DMS 273 treated with DMSO at 0.1 percent for 48 hours (cell line): ENCODE measurements around the gene KRTAP4-16.
"Not testable (repeated sequence)": the region's sequence is repeated elsewhere in the genome, so short reads cannot be mapped to it uniquely, and the experiment has no call there.

Experiments used
- DNase-seq: peaks from one replicate; lab custom pipeline; 2025; lab: John Stamatoyannopoulos, UW

The KRTAP4-16 gene

GRCh38 chr17:41119696-41120690, 18.0 kb upstream of the KRTAP4-16 start:
- not testable (repeated sequence) for DNase-seq

DNA sequence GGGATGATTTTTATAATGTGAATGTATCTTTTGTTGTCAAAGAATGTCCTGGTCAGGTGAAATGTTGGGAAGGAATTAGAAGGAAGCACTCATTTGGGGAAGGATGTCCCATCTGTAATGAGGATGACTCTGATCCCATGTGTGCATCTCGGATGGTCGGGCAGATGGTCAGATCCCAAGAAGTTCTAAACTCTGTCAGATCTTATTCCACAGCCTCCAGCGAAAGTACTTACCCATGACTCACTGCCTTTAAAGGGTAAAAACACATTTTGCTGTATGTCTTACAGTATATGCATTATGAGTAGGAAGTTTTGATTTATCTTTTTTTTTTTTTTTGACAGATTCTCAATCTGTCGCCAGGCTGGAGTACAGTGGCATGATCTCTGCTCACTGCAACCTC, 16.7 kb upstream of the KRTAP4-16 start:
- no peak for DNase-seq

DNA sequence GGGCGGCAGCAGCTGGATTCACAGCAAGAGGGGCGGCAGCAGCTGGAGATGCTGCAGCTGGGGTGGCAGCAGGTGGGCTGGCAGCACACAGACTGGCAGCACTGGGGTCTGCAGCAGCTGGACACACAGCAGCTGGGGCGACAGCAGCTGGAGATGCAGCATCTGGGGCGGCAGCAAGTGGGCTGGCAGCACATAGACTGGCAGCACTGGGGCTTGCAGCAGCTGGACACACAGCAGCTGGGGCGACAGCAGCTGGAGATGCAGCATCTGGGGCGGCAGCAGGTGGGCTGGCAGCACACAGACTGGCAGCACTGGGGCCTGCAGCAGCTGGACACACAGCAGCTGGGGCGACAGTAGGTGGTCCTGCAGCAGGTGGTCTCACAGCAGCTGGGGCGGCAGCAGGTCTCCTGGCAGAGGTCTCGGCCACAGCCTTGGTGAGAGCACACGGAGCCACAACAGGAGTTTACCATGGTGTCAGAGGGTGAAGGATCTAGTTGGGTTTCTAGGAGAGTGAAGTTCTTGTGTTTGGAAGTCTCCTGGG, 15.9 kb upstream of the KRTAP4-16 start, which contains the start of gene KRTAP4-11:
Gene KRTAP4-11 (minus strand): TSS at position 528 of the 541 bp plus-strand sequence. CDS start 58 bp downstream, at position 470.
- not testable (repeated sequence) for DNase-seq

- DNase-seq: no peak
Measured at GRCh38 chr17:41116297-41116696, 14.3 kb upstream of the KRTAP4-16 start.

- DNase-seq: no peak
Measured at GRCh38 chr17:41111151-41111885, 9.3 kb upstream of the KRTAP4-16 start.

- not testable (repeated sequence) for DNase-seq
Measured at GRCh38 chr17:41108728-41109386, 6.8 kb upstream of the KRTAP4-16 start.

- no peak for DNase-seq
Measured at GRCh38 chr17:41107941-41108450, 6.0 kb upstream of the KRTAP4-16 start.

- DNase-seq: not testable (repeated sequence)
Measured at GRCh38 chr17:41105347-41105746, 3.3 kb upstream of the KRTAP4-16 start, which contains the start of gene KRTAP4-9. Gene KRTAP4-9, plus strand, starts transcription at chr17:41105389. Its CDS starts 0 bp downstream, at chr17:41105389.

GRCh38 chr17:41104386-41105038, 2.5 kb upstream of the KRTAP4-16 start:
- not testable (repeated sequence) for DNase-seq

DNA sequence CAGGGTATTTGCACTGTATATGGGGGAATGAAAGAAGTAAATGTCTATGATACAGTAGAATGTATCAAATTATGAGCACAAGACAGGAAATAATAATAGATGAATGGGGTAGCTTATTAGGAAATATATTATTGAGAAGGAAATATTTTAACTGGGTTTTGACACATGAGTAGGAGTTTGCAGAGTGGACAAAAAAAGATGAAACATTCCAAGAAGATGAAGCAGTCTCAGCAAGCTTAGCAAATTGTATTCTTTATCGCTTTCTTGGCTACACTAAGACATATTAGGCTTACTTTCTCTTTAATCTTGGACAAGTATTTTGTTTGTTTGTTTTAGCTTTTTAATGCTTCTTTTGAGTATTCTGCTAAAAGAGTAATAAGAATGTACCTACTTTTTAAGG, 1.9 kb upstream of the KRTAP4-16 start:
- no peak for DNase-seq

DNA sequence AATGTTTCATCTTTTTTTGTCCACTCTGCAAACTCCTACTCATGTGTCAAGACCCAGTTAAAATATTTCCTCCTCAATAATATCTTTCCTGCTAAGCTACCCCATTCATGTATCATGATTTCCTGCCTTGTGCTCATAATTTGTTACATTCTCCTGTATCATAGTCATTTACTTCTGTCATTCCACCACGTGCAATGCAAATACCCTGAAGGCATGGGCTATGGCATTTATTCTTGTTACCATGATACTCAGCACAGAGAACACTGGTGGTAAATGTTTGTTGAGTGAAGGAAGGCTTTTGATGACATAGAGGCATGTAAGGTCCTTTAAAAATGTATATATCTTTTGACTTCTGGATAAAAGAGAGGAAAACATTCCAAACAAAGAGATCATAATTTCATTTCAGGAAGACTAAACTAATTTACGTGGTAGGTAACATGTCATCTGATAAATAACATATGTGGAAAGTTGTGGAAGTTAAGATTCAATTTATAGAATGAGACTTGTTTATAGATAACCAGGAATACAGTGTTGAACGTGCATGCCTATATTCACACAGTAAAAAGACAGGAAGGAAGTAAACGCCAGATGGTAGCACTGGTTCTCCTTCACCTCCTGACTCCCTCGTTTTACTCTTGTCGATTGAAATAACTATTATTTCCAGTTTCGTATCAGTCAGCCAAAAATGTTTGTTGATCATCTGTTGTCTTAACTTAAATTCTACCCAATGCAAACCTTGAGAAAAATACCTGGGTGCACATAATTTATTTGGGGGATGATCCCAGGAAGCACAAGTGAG, 2.1 kb downstream of the KRTAP4-16 start:
- DNase-seq: not testable (repeated sequence)

DNA sequence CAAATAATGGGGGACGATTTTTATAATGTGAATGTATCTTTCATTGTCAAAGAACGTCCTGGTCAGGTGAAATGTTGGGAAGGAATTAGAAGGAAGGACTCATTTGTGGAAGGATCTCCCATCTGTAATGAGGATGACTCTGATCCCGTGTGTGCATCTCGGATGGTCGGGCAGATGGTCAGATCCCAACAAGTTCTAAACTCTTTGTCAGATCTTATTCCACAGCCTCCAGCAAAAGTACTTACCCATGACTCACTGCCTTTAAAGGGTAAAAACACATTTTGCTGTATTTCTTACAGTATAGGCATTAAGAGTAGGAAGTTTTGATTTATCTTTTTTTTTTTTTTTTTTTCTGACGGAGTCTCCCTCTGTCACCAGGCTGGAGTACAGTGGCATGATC, 3.5 kb downstream of the KRTAP4-16 start:
- no peak for DNase-seq

- DNase-seq: no peak
Measured at GRCh38 chr17:41098042-41098441, 4.0 kb downstream of the KRTAP4-16 start, which contains the start of gene KRTAP4-8. Gene KRTAP4-8, minus strand, starts transcription at chr17:41098142. Its CDS starts 58 bp downstream, at chr17:41098084.

DNA sequence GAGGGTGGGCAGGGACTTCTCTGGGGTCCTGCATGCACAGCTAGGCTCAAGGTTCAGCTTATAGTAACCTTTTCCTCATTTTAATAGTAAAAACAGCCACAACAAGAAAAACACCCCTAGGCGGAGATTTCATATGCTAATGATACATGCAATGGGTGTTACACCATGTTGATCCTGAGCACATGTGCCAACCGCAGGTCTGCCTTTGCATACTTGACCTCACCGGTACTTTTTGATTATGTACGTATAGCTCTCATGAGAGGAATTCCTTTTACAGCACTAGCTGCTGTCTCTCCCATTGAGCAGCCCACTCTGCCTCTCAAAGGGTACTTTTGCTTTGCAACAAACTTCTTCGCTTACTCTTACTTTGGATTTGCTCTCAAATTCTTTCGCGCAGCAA, 6.0 kb downstream of the KRTAP4-16 start:
- DNase-seq: no peak

DNA sequence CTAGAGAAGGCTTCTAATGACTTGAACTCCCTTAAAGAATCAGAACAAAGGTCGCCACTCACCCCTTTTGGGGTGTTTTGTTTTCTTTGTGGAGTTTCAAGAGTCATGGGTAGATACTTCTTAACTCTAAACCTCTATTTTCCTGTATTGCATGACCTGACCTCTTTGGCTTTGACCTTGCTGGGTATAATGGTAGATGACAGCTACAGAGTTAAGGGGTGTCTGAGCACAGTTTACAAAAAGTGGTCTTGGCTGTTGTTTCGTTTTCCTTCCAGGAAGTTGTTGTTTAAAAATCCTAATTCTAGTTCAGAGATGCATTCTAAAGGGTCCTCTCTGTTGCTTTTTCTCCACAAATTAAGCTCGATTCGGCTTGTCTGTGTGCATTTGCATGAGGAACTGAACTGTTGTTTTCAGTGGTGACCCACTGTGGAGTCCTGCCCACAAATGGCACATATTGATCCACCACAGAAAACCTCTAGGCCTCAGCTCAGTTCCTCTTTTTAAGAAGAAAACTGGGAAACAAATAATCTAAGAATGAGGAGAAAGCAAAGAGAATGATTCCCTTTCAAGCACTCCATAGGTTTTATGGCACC, 13.2 kb downstream of the KRTAP4-16 start:
- not testable (repeated sequence) for DNase-seq

- not testable (repeated sequence) for DNase-seq
Measured at GRCh38 chr17:41084100-41084856, 17.7 kb downstream of the KRTAP4-16 start, which contains the start of gene KRTAP4-7. Gene KRTAP4-7, plus strand, starts transcription at chr17:41084150. Its CDS starts 57 bp downstream, at chr17:41084207.

DNA sequence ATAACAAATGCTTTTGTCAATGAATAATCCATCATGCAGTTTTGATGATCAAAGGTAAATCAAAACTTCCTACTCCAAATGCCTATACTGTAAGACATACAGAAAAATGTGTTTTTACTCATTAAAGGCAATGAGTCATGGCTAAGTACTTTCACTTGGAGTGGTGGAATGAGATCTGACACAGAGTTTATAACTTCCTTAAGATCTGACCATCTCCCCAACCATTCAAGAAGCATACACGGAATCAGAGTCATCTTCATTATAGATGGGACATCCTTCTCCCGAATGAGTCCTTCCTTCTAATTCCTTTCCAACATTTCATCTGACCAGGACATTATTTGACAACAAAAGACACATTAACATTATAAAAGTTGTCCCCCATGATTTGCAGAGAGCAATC, 18.6 kb downstream of the KRTAP4-16 start:
- DNase-seq: not testable (repeated sequence)

- no peak for DNase-seq
Measured at GRCh38 chr17:41082626-41083025, 19.4 kb downstream of the KRTAP4-16 start.

GRCh38 chr17:41076788-41077187, 25.2 kb downstream of the KRTAP4-16 start:
- DNase-seq: no peak
